WTC11 (cell line): ENCODE data around the gene CNNM3. TPM values are rescaled to one million over a fixed set of nuclear protein-coding genes. Genes with fewer than 3 reads are reported as not detected.
A peak's percentile ranks its signal among the peaks of the same experiment; 100 is the strongest.

ENCODE experiments used
- ATAC-seq: fragments of 200-7000 bp; cut with Tn5 transposase; 2 replicates; pipeline ENCODE4 v1.10.0; 2021; ENCODE audit warnings: mild to moderate bottlenecking, moderate library complexity
- CTCF ChIA-PET: fragments of 300-600 bp; sonication (Branson Sonifier 250); formaldehyde crosslinking; loops from one replicate; lab custom pipeline; 2021; ENCODE audit warnings: antibody characterized with exemption; lab: Charles Lee
- POLR2A ChIA-PET: fragments of 350-600 bp; sonication (Branson Sonifier 250); formaldehyde crosslinking; loops from one replicate; lab custom pipeline; 2021; ENCODE audit warnings: antibody characterized with exemption; lab: Charles Lee
- DNase-seq: peaks from one replicate; pipeline ENCODE4 v3.0.0; 2021; ENCODE audit warnings: low spot score
- H3K27ac Mint-ChIP-seq: 2 replicates; pipeline ENCODE4 v1.8.0; 2021; ENCODE audit warnings: mixed read lengths
- H3K27me3 Mint-ChIP-seq: 2 replicates; pipeline ENCODE4 v1.8.0; 2021; ENCODE audit warnings: low read depth, mild to moderate bottlenecking, moderate library complexity, mixed read lengths
- H3K36me3 Mint-ChIP-seq: 2 replicates; pipeline ENCODE4 v1.8.0; 2021; ENCODE audit warnings: mixed read lengths
- H3K4me1 Mint-ChIP-seq: 2 replicates; pipeline ENCODE4 v1.8.0; 2022; ENCODE audit warnings: mixed read lengths
- H3K4me3 Mint-ChIP-seq: 2 replicates; pipeline ENCODE4 v1.8.0; 2021; ENCODE audit warnings: mild to moderate bottlenecking, moderate library complexity, mixed read lengths
- H3K9me3 Mint-ChIP-seq: 2 replicates; pipeline ENCODE4 v1.8.0; 2021; ENCODE audit warnings: mixed read lengths
- CBFB ChIP-seq: sonication (generic); formaldehyde crosslinking; IDR thresholded peaks from 2 replicates; pipeline ENCODE4 v1.8.1; 2022; ENCODE audit warnings: mild to moderate bottlenecking, low read depth, missing genetic modification reagents
- CREM ChIP-seq: sonication (generic); formaldehyde crosslinking; IDR thresholded peaks from 2 replicates; pipeline ENCODE4 v1.8.1; 2022; ENCODE audit warnings: mild to moderate bottlenecking, missing genetic modification reagents, moderate library complexity
- ELF4 ChIP-seq: sonication (generic); formaldehyde crosslinking; IDR thresholded peaks from 2 replicates; pipeline ENCODE4 v1.8.1; 2022; ENCODE audit warnings: low read depth, mild to moderate bottlenecking, moderate library complexity, missing genetic modification reagents
- ETV6 ChIP-seq: sonication (generic); formaldehyde crosslinking; IDR thresholded peaks from 2 replicates; pipeline ENCODE4 v1.8.1; 2022; ENCODE audit warnings: mild to moderate bottlenecking, missing genetic modification reagents
- GTF2I ChIP-seq: fragments of 250-450 bp; sonication (Bioruptor Pico); conservative IDR thresholded peaks from 2 replicates; pipeline ENCODE4 v1.4.0; 2021; ENCODE audit warnings: mild to moderate bottlenecking
- MAX ChIP-seq: sonication (generic); formaldehyde crosslinking; IDR thresholded peaks from 2 replicates; pipeline ENCODE4 v1.8.0; 2022; ENCODE audit warnings: mild to moderate bottlenecking, missing genetic modification reagents
- NFATC4 ChIP-seq: fragments of 250-450 bp; sonication (Bioruptor Pico); IDR thresholded peaks from 2 replicates; pipeline ENCODE4 v1.9.0; 2021; ENCODE audit warnings: mild to moderate bottlenecking
- NFYB ChIP-seq: sonication (generic); formaldehyde crosslinking; conservative IDR thresholded peaks from 2 replicates; pipeline ENCODE4 v1.8.0; 2022; ENCODE audit warnings: low read depth, missing genetic modification reagents
- SMAD3 ChIP-seq: sonication (generic); formaldehyde crosslinking; IDR thresholded peaks from 2 replicates; pipeline ENCODE4 v1.8.0; 2022; ENCODE audit warnings: missing genetic modification reagents, mild to moderate bottlenecking, borderline replicate concordance
- ZNF121 ChIP-seq: sonication (generic); formaldehyde crosslinking; IDR thresholded peaks from 2 replicates; pipeline ENCODE4 v1.8.0; 2023; ENCODE audit warnings: missing genetic modification reagents
- ZNF138 ChIP-seq: sonication (generic); formaldehyde crosslinking; conservative IDR thresholded peaks from 2 replicates; pipeline ENCODE4 v1.8.1; 2022; ENCODE audit warnings: mild to moderate bottlenecking, moderate library complexity, missing genetic modification reagents
- ZNF219 ChIP-seq: sonication (generic); formaldehyde crosslinking; IDR thresholded peaks from 2 replicates; pipeline ENCODE4 v1.8.0; 2023; ENCODE audit warnings: missing genetic modification reagents, mild to moderate bottlenecking, borderline replicate concordance
- ZNF423 ChIP-seq: fragments of 250-450 bp; sonication (Bioruptor Pico); IDR thresholded peaks from 2 replicates; pipeline ENCODE4 v2.1.2; 2022; ENCODE audit warnings: mild to moderate bottlenecking, moderate library complexity
- total RNA-seq: library from RNA; stranded (reverse); gene quantifications from 3 replicates; pipeline ENCODE4 v1.2.3, GENCODE V29; 2021
- TF ChIP-seq, protein P1 (sequence below): sonication (generic); formaldehyde crosslinking; IDR thresholded peaks from 2 replicates; pipeline ENCODE4 v1.8.0; 2022; ENCODE audit warnings: mild to moderate bottlenecking, missing genetic modification reagents
- TF ChIP-seq, protein P2 (sequence below): sonication (generic); formaldehyde crosslinking; IDR thresholded peaks from 2 replicates; pipeline ENCODE4 v1.8.0; 2022; ENCODE audit warnings: mild to moderate bottlenecking, missing genetic modification reagents

The CNNM3 gene
- total RNA-seq, 1 experiment from 2014 or later, result 34.9 TPM

- Mint-ChIP-seq H3K9me3 (no peaks in the 10 kb centered on the region), H3K36me3 (no peaks in the 10 kb centered on the region), H3K4me1 (peaks cover 67% of the 10 kb centered on the region), H3K27ac (no peak overlapping the region), H3K27me3 (no peaks in the 10 kb centered on the region), H3K4me3 (no peak overlapping the region)
- TF ChIP-seq ZNF138 (CRISPR knock-in tag), result no peak
- TF ChIP-seq NFATC4, result no peak
- no peak for TF ChIP-seq ZNF219 (CRISPR knock-in tag)
- TF ChIP-seq, protein P1, sequence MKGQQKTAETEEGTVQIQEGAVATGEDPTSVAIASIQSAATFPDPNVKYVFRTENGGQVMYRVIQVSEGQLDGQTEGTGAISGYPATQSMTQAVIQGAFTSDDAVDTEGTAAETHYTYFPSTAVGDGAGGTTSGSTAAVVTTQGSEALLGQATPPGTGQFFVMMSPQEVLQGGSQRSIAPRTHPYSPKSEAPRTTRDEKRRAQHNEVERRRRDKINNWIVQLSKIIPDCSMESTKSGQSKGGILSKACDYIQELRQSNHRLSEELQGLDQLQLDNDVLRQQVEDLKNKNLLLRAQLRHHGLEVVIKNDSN, result no peak
- TF ChIP-seq SMAD3, result no peak
- DNase-seq (no peak), ATAC-seq (no peak)
- ChIA-PET CTCF (interaction anchor here (0.5 to 5.9 kb wide), 7 partner anchors 8 to 100 kb away, joined by 3 to 45 read pairs (median 5); partner anchors contain the start of gene ANKRD39), POLR2A (interaction anchor here (0.5 kb wide), 1 partner anchor 20 kb away, joined by 3 read pairs; no protein-coding TSS in a partner anchor)
Measured at GRCh38 chr2:96878796-96879544, 62.9 kb downstream of the CNNM3 start.

- no peak for DNase-seq
- H3K27ac Mint-ChIP-seq, result peak overlapping the region; percentile 7; the same call in 1 of the 2 replicates
- TF ChIP-seq NFYB (no peak), CBFB (CRISPR knock-in tag) (no peak), MAX (no peak), ZNF423 (CRISPR knock-in tag) (no peak), ETV6 (no peak), CREM (CRISPR knock-in tag) (no peak), GTF2I (CRISPR knock-in tag) (no peak)
- TF ChIP-seq, protein P2, sequence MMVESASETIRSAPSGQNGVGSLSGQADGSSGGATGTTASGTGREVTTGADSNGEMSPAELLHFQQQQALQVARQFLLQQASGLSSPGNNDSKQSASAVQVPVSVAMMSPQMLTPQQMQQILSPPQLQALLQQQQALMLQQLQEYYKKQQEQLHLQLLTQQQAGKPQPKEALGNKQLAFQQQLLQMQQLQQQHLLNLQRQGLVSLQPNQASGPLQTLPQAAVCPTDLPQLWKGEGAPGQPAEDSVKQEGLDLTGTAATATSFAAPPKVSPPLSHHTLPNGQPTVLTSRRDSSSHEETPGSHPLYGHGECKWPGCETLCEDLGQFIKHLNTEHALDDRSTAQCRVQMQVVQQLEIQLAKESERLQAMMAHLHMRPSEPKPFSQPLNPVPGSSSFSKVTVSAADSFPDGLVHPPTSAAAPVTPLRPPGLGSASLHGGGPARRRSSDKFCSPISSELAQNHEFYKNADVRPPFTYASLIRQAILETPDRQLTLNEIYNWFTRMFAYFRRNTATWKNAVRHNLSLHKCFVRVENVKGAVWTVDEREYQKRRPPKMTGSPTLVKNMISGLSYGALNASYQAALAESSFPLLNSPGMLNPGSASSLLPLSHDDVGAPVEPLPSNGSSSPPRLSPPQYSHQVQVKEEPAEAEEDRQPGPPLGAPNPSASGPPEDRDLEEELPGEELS (CRISPR knock-in tag), result no peak
- ChIA-PET CTCF (interaction anchor here (0.5 to 5.9 kb wide), 8 partner anchors 9 to 100 kb away, joined by 3 to 45 read pairs (median 4); partner anchors contain the start of gene ANKRD39), POLR2A (interaction anchor here (1.0 kb wide), 1 partner anchor 27 kb away, joined by 3 read pairs; no protein-coding TSS in a partner anchor)
- no peaks in the 10 kb centered on the region for H3K27me3 Mint-ChIP-seq
- H3K9me3 Mint-ChIP-seq, result no peaks in the 10 kb centered on the region
- no peak overlapping the region for H3K4me3 Mint-ChIP-seq
- H3K4me1 Mint-ChIP-seq, result peaks cover 61% of the 10 kb centered on the region
- H3K36me3 Mint-ChIP-seq, result no peaks in the 10 kb centered on the region
- no peak for ATAC-seq
Measured at GRCh38 chr2:96879545-96880040, 63.5 kb downstream of the CNNM3 start.

GRCh38 chr2:96880891-96881273, 64.8 kb downstream of the CNNM3 start:
- Mint-ChIP-seq H3K27ac (peak overlapping the region; percentile 89; the same call in 1 of the 2 replicates), H3K36me3 (no peaks in the 10 kb centered on the region), H3K4me3 (peak overlapping the region; percentile 47), H3K4me1 (peaks cover 48% of the 10 kb centered on the region), H3K27me3 (no peaks in the 10 kb centered on the region), H3K9me3 (no peaks in the 10 kb centered on the region)
- no peak for ATAC-seq
- ChIA-PET CTCF (interaction anchor here (1.1 to 5.9 kb wide), 5 partner anchors 10 to 70 kb away, joined by 3 to 45 read pairs (median 8); partner anchors contain the start of gene ANKRD39), POLR2A (interaction anchor here (0.9 to 1.5 kb wide), 2 partner anchors 12 to 23 kb away, joined by 3 to 4 read pairs; partner anchors contain the start of gene ANKRD39)
- TF ChIP-seq ELF4 (CRISPR knock-in tag) (no peak), ZNF121 (CRISPR knock-in tag) (peak; percentile 99)
- TF ChIP-seq, protein P1, result no peak
- DNase-seq, result no peak
